HepG2 (cell line): ENCODE measurements around the gene LRRN4CL. TPM values are rescaled to one million over a fixed set of nuclear protein-coding genes. Genes with fewer than 3 reads are reported as not detected.
A peak's percentile ranks its signal among the peaks of the same experiment; 100 is the strongest.

Source experiments
- ARNT2 ChIP-seq: sonication (generic); formaldehyde crosslinking; IDR thresholded peaks from 2 replicates; pipeline ENCODE4 v1.8.0; 2022; ENCODE audit warnings: mild to moderate bottlenecking, low read depth, missing genetic modification reagents, moderate library complexity
- ASH2L ChIP-seq: fragments of 300-600, 200-600 bp; sonication (generic); IDR thresholded peaks from 2 replicates; pipeline ENCODE4 v1.7.0; 2017; ENCODE audit warnings: low read depth, mild to moderate bottlenecking, moderate library complexity, mixed read lengths, low read length; ENCODE audit not compliant: insufficient read length
- CENPX ChIP-seq: sonication (generic); formaldehyde crosslinking; IDR thresholded peaks from 2 replicates; pipeline ENCODE4 v1.9.0; 2021; ENCODE audit warnings: mild to moderate bottlenecking, missing genetic modification reagents, moderate library complexity
- FOSL2 ChIP-seq: sonication (generic); formaldehyde crosslinking; IDR thresholded peaks from 2 replicates; pipeline ENCODE4 v1.4.0; 2020; ENCODE audit warnings: missing genetic modification reagents
- MED13 ChIP-seq: sonication (generic); formaldehyde crosslinking; IDR thresholded peaks from 2 replicates; pipeline ENCODE4 v1.5.0; 2020; ENCODE audit warnings: missing genetic modification reagents
- NKX3-1 ChIP-seq: sonication (generic); formaldehyde crosslinking; IDR thresholded peaks from 2 replicates; pipeline ENCODE4 v1.5.0; 2020; ENCODE audit warnings: missing genetic modification reagents
- NR2F1 ChIP-seq, 2 experiments: fragments of 450-650 bp in 1 of 2; formaldehyde crosslinking in 1 of 2; IDR thresholded peaks; 2 replicates each; pipeline versions ENCODE4 v1.5.0 to v1.6.1; 2016 to 2020; ENCODE audit warnings: mild to moderate bottlenecking in 1 of 2, missing compliant biosample characterization in 1 of 2, missing genetic modification reagents in 1 of 2, moderate library complexity in 1 of 2
- RARA ChIP-seq: IDR thresholded peaks from 2 replicates; pipeline ENCODE4 v1.6.1; 2016; ENCODE audit warnings: missing genetic modification reagents, missing compliant biosample characterization
- RBM39 ChIP-seq: fragments of 200-400 bp; formaldehyde crosslinking; IDR thresholded peaks from one replicate; pipeline ENCODE4 v1.6.1; 2018; ENCODE audit warnings: antibody characterized with exemption, mild to moderate bottlenecking, low read depth, low read length; ENCODE audit not compliant: poor library complexity, severe bottlenecking
- RORA ChIP-seq: sonication (generic); formaldehyde crosslinking; IDR thresholded peaks from 2 replicates; pipeline ENCODE4 v1.5.0; 2020; ENCODE audit warnings: mild to moderate bottlenecking, missing genetic modification reagents, moderate library complexity
- SRY ChIP-seq: sonication (generic); formaldehyde crosslinking; IDR thresholded peaks from 2 replicates; pipeline ENCODE4 v1.8.0; 2022; ENCODE audit warnings: mild to moderate bottlenecking, missing genetic modification reagents
- ZFAT ChIP-seq: sonication (generic); formaldehyde crosslinking; conservative IDR thresholded peaks from 2 replicates; pipeline ENCODE4 v1.8.1; 2023; ENCODE audit warnings: missing genetic modification reagents, inconsistent platforms
- ZFP36 ChIP-seq: fragments of 150-350 bp; IDR thresholded peaks from 2 replicates; pipeline ENCODE4 v1.6.1; 2018; ENCODE audit warnings: borderline replicate concordance, low read length, low read depth; ENCODE audit not compliant: partially characterized antibody
- ZFYVE20 ChIP-seq: sonication (generic); formaldehyde crosslinking; IDR thresholded peaks from 2 replicates; pipeline ENCODE4 v1.8.0; 2023; ENCODE audit warnings: low read depth, mild to moderate bottlenecking, moderate library complexity, missing genetic modification reagents, borderline replicate concordance
- ZNF335 ChIP-seq: sonication (generic); formaldehyde crosslinking; IDR thresholded peaks from 2 replicates; pipeline ENCODE4 v1.4.0; 2020; ENCODE audit warnings: missing genetic modification reagents
- ZNF557 ChIP-seq: sonication (generic); formaldehyde crosslinking; IDR thresholded peaks from 2 replicates; pipeline ENCODE4 v1.4.0; 2020; ENCODE audit warnings: missing genetic modification reagents
- ZNF800 ChIP-seq: sonication (generic); formaldehyde crosslinking; IDR thresholded peaks from 2 replicates; pipeline ENCODE4 v1.4.0; 2020; ENCODE audit warnings: missing genetic modification reagents
- polyA plus RNA-seq, 8 experiments: library from polyadenylated mRNA; depleted of rRNA in 3 of 8; stranded (reverse) in 7 of 8; unstranded in 1 of 8; fragments of >200 nt; fragmentation: Illumina TruSeq in 4 of 8; extraction: Trizol in 4 of 8; gene quantifications; 2 replicates each; pipeline versions ENCODE4 v1.2.1 to v1.2.3, GENCODE V29; 2011 to 2016; ENCODE audit warnings: low read depth in 4 of 8, missing spikeins in 1 of 8, mixed read lengths in 1 of 8; ENCODE audit not compliant: insufficient read depth in 1 of 8
- total RNA-seq, 5 experiments: library from RNA; depleted of rRNA; stranded (reverse); fragments of >200 nt; fragmentation: Illumina TruSeq; extraction: Trizol; gene quantifications; 2 replicates each; pipeline ENCODE4 v1.2.3, GENCODE V29; 2016; ENCODE audit warnings: low read depth in 1 of 5
- TF ChIP-seq, protein P1 (sequence below): fragments of 450-650 bp; IDR thresholded peaks from 2 replicates; pipeline ENCODE4 v1.6.1; 2017
- TF ChIP-seq, protein P2 (sequence below): sonication (generic); formaldehyde crosslinking; IDR thresholded peaks from 2 replicates; pipeline ENCODE4 v1.4.0; 2020; ENCODE audit warnings: missing genetic modification reagents, borderline replicate concordance
- TF ChIP-seq, protein P3 (sequence below): IDR thresholded peaks from 2 replicates; pipeline ENCODE4 v1.6.1; 2018; ENCODE audit warnings: missing genetic modification reagents

The LRRN4CL gene
- total and polyA plus RNA-seq, 2 of the 13 experiments (the other 11 are each of a cell fraction or from before 2014, with no cell fraction given), result 0.11 TPM; not detected in 1

GRCh38 chr11:62645946-62646824 is 43.1 kb downstream of the LRRN4CL start, which contains the start of gene GANAB (continued):
- 0 out of 2 replicates have a peak, but pooled peaks have one; percentile 70 for TF ChIP-seq NKX3-1
- no peak for TF ChIP-seq ARNT2 (CRISPR knock-in tag)
- peak; percentile 65 for TF ChIP-seq RBM39
- no peak for TF ChIP-seq ZFP36
- no peak for TF ChIP-seq ZNF335 (CRISPR knock-in tag)
- TF ChIP-seq ZFAT (CRISPR knock-in tag), result no peak
- peak in 1 of 2 experiments; percentile 87; a peak in 3 of 4 replicates for TF ChIP-seq NR2F1 (CRISPR knock-in tag; IDR thresholded peaks at IDR 0.05)
- TF ChIP-seq RARA (CRISPR knock-in tag), result peak; percentile 45; the same call in 1 of the 2 replicates
- no peak; the same call in 1 of the 2 replicates for TF ChIP-seq ZNF557 (CRISPR knock-in tag)
- TF ChIP-seq, protein P1, sequence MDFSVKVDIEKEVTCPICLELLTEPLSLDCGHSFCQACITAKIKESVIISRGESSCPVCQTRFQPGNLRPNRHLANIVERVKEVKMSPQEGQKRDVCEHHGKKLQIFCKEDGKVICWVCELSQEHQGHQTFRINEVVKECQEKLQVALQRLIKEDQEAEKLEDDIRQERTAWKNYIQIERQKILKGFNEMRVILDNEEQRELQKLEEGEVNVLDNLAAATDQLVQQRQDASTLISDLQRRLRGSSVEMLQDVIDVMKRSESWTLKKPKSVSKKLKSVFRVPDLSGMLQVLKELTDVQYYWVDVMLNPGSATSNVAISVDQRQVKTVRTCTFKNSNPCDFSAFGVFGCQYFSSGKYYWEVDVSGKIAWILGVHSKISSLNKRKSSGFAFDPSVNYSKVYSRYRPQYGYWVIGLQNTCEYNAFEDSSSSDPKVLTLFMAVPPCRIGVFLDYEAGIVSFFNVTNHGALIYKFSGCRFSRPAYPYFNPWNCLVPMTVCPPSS, result no peak
- TF ChIP-seq FOSL2 (CRISPR knock-in tag), result no peak
- no peak for TF ChIP-seq RORA (CRISPR knock-in tag)
- TF ChIP-seq, protein P2, sequence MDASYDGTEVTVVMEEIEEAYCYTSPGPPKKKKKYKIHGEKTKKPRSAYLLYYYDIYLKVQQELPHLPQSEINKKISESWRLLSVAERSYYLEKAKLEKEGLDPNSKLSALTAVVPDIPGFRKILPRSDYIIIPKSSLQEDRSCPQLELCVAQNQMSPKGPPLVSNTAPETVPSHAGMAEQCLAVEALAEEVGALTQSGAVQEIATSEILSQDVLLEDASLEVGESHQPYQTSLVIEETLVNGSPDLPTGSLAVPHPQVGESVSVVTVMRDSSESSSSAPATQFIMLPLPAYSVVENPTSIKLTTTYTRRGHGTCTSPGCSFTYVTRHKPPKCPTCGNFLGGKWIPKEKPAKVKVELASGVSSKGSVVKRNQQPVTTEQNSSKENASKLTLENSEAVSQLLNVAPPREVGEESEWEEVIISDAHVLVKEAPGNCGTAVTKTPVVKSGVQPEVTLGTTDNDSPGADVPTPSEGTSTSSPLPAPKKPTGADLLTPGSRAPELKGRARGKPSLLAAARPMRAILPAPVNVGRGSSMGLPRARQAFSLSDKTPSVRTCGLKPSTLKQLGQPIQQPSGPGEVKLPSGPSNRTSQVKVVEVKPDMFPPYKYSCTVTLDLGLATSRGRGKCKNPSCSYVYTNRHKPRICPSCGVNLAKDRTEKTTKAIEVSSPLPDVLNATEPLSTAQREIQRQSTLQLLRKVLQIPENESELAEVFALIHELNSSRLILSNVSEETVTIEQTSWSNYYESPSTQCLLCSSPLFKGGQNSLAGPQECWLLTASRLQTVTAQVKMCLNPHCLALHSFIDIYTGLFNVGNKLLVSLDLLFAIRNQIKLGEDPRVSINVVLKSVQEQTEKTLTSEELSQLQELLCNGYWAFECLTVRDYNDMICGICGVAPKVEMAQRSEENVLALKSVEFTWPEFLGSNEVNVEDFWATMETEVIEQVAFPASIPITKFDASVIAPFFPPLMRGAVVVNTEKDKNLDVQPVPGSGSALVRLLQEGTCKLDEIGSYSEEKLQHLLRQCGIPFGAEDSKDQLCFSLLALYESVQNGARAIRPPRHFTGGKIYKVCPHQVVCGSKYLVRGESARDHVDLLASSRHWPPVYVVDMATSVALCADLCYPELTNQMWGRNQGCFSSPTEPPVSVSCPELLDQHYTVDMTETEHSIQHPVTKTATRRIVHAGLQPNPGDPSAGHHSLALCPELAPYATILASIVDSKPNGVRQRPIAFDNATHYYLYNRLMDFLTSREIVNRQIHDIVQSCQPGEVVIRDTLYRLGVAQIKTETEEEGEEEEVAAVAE (CRISPR knock-in tag), result no peak; the same call in 1 of the 2 replicates
- TF ChIP-seq ASH2L, result peak; percentile 86
- TF ChIP-seq CENPX, result no peak
- no peak for TF ChIP-seq ZNF800 (CRISPR knock-in tag)
- TF ChIP-seq, protein P3, sequence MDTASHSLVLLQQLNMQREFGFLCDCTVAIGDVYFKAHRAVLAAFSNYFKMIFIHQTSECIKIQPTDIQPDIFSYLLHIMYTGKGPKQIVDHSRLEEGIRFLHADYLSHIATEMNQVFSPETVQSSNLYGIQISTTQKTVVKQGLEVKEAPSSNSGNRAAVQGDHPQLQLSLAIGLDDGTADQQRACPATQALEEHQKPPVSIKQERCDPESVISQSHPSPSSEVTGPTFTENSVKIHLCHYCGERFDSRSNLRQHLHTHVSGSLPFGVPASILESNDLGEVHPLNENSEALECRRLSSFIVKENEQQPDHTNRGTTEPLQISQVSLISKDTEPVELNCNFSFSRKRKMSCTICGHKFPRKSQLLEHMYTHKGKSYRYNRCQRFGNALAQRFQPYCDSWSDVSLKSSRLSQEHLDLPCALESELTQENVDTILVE, result no peak; the same call in 1 of the 2 replicates
- TF ChIP-seq ZFYVE20 (CRISPR knock-in tag), result no peak
- 0 out of 2 replicates have a peak, but pooled peaks have one; percentile 26 for TF ChIP-seq MED13
- TF ChIP-seq SRY (CRISPR knock-in tag), result peak; percentile 89
